GM23248 (cell line): ENCODE results near the gene FXYD3. TPM values are rescaled to one million over a fixed set of nuclear protein-coding genes. Genes with fewer than 3 reads are reported as not detected.

ENCODE experiments used
- DNase-seq: peaks from one replicate; pipeline ENCODE4 v3.0.0-alpha.2; 2015
- H2AFZ ChIP-seq: fragments of 200-600 bp; sonication (generic); 2 replicates; pipeline ENCODE4 v1.6.1; 2016; ENCODE audit warnings: antibody characterized with exemption
- H3F3A ChIP-seq: fragments of 200-600 bp; sonication (generic); 2 replicates; pipeline ENCODE4 v1.6.1; 2016; ENCODE audit warnings: mild to moderate bottlenecking, antibody characterized with exemption, mixed run types; ENCODE audit not compliant: insufficient read depth
- H3K27ac ChIP-seq: fragments of 200-600 bp; sonication (generic); 2 replicates; pipeline ENCODE4 v1.5.1; 2016; ENCODE audit warnings: mild to moderate bottlenecking
- H3K27me3 ChIP-seq: fragments of 200-600 bp; sonication (generic); replicated peaks from 2 replicates; pipeline ENCODE4 v1.6.1; 2016; ENCODE audit warnings: mild to moderate bottlenecking; ENCODE audit not compliant: insufficient read depth
- H3K36me3 ChIP-seq: fragments of 200-600 bp; sonication (generic); 2 replicates; pipeline ENCODE4 v1.6.1; 2016; ENCODE audit warnings: low read depth, mild to moderate bottlenecking
- H3K4me1 ChIP-seq: fragments of 200-600 bp; sonication (generic); 2 replicates; pipeline ENCODE4 v1.6.1; 2016; ENCODE audit warnings: mild to moderate bottlenecking; ENCODE audit not compliant: insufficient read depth
- H3K4me2 ChIP-seq: fragments of 200-600 bp; sonication (generic); one replicate; pipeline ENCODE4 v1.6.1; 2016; ENCODE audit warnings: mild to moderate bottlenecking; ENCODE audit not compliant: unreplicated experiment
- H3K4me3 ChIP-seq: fragments of 200-600 bp; sonication (generic); 2 replicates; pipeline ENCODE4 v1.5.1; 2016; ENCODE audit warnings: mild to moderate bottlenecking
- H3K79me2 ChIP-seq: fragments of 200-600 bp; sonication (generic); 2 replicates; pipeline ENCODE4 v1.6.1; 2016; ENCODE audit warnings: mild to moderate bottlenecking; ENCODE audit not compliant: insufficient read depth
- H3K9ac ChIP-seq: fragments of 200-600 bp; sonication (generic); 2 replicates; pipeline ENCODE4 v1.6.1; 2016; ENCODE audit warnings: mild to moderate bottlenecking
- H3K9me2 ChIP-seq: fragments of 200-600 bp; sonication (generic); 2 replicates; pipeline ENCODE4 v1.6.1; 2016; ENCODE audit warnings: mixed run types, mild to moderate bottlenecking, moderate library complexity; ENCODE audit not compliant: insufficient read depth
- H3K9me3 ChIP-seq: fragments of 200-600 bp; sonication (generic); one replicate; pipeline ENCODE4 v1.6.1; 2017; ENCODE audit warnings: low read depth
- H4K20me1 ChIP-seq: fragments of 200-600 bp; sonication (generic); 2 replicates; pipeline ENCODE4 v1.6.0; 2016; ENCODE audit not compliant: insufficient read depth
- EZH2 ChIP-seq: fragments of 200-600 bp; sonication (generic); IDR thresholded peaks from 2 replicates; pipeline ENCODE4 v1.6.1; 2018; ENCODE audit warnings: antibody characterized with exemption, mild to moderate bottlenecking; ENCODE audit not compliant: insufficient read depth, poor library complexity, severe bottlenecking
- EZH2phosphoT487 ChIP-seq: fragments of 200-600 bp; sonication (generic); IDR thresholded peaks from 2 replicates; pipeline ENCODE4 v1.6.1; 2018; ENCODE audit warnings: antibody characterized with exemption, moderate library complexity, mild to moderate bottlenecking, low read depth; ENCODE audit not compliant: insufficient read depth
- WGBS, 2 experiments: methylation state at CpG; one replicate each; pipeline ENCODE4 v1.1.6; 2015 to 2017; ENCODE audit warnings: low lambda C conversion rate in 2 of 2, low coverage in 1 of 2; ENCODE audit errors: missing lambda C conversion rate in 2 of 2; 5-methylcytosine and 5-hydroxymethylcytosine counted together
- in situ Hi-C: fragments of 300-500 bp; cut with MboI; formaldehyde crosslinking; loops from 2 replicates; pipeline ENCODE4 v1.15.0; 2020
- polyA plus RNA-seq: library from polyadenylated mRNA; unstranded; fragments of >200 nt; fragmentation: Nextera tagmentation; extraction: Ambion mirVana; gene quantifications from 2 replicates; pipeline ENCODE4 v1.2.1, GENCODE V29; 2016
- total RNA-seq: library from RNA; depleted of rRNA; stranded (reverse); fragments of >200 nt; shearing (Covaris generic); gene quantifications from 2 replicates; pipeline ENCODE4 v1.2.3, GENCODE V29; 2014

Gene FXYD3
- total and polyA plus RNA-seq, 2 experiments from 2014 or later = not detected

DNA sequence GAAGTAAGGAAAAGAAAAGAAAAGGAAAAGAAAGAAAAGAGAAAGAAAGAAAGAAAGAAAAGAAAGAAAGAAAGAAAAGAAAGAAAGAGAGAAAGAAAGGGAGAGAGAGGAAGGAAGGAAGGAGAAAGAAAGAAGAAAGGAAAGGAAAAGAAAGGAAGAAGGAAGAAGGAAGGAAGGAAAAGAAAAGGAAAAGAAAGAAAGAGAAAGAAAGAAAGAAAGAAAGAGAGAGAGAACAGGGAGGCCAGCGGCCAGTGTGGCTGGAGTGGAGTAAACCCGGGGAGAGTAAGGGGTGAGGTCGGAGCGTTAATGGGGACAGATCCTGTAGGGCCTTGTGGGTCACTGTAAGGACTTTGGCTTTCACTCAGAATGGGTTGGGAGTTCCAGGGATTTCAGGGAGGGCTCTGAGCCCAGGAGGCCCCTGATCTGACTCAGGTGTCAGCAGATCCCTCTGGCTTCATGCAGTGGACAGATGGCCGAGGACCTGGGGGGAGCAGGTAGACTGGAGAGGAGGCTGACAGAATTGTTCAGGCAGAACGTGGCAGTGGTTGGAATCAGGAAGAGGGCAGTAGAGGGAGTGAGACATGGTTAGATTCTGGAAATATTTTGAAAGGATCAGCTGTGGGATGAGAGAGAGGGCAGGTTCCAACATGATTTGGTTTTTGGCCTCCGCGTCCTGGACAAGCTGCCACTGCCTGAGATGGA is 19.8 kb upstream of the FXYD3 start:
- Histone ChIP-seq H2AFZ (no peak overlapping the region), H3K27me3 (no peaks in the 10 kb centered on the region), H3K4me3 (no peak overlapping the region), H3K27ac (no peak overlapping the region), H3K79me2 (no peaks in the 10 kb centered on the region), H3F3A (no peaks in the 10 kb centered on the region), H3K4me2 (no peak overlapping the region), H3K9me3 (no peaks in the 10 kb centered on the region), H3K9ac (no peak overlapping the region), H3K4me1 (0 out of 2 replicates have a peak, but pooled peaks cover under 1% of the 10 kb centered on the region), H3K36me3 (no peaks in the 10 kb centered on the region), H3K9me2 (no peaks in the 10 kb centered on the region), H4K20me1 (no peaks in the 10 kb centered on the region)
- in situ Hi-C loops = no loop called here
- WGBS, 2 experiments = 46 to 49% methylated on average over 8 of the region's 8 CpGs
- DNase-seq = no peak
- TF ChIP-seq EZH2 (no peak), EZH2phosphoT487 (no peak)

- Histone ChIP-seq H3K27ac (no peak overlapping the region), H3K27me3 (no peaks in the 10 kb centered on the region), H3F3A (no peaks in the 10 kb centered on the region), H4K20me1 (no peaks in the 10 kb centered on the region), H2AFZ (no peak overlapping the region), H3K4me1 (no peaks in the 10 kb centered on the region), H3K9me2 (no peaks in the 10 kb centered on the region), H3K9me3 (no peaks in the 10 kb centered on the region), H3K36me3 (no peaks in the 10 kb centered on the region), H3K9ac (no peak overlapping the region), H3K79me2 (no peaks in the 10 kb centered on the region), H3K4me2 (no peak overlapping the region), H3K4me3 (no peak overlapping the region)
- TF ChIP-seq EZH2phosphoT487 = no peak
- no peak for TF ChIP-seq EZH2
- in situ Hi-C loops = no loop called here
- 51 to 52% methylated on average over 24 to 28 of the region's 29 CpGs for WGBS, 2 experiments
- no peak for DNase-seq
Observed at GRCh38 chr19:35098413-35099049, 17.1 kb upstream of the FXYD3 start.

DNA sequence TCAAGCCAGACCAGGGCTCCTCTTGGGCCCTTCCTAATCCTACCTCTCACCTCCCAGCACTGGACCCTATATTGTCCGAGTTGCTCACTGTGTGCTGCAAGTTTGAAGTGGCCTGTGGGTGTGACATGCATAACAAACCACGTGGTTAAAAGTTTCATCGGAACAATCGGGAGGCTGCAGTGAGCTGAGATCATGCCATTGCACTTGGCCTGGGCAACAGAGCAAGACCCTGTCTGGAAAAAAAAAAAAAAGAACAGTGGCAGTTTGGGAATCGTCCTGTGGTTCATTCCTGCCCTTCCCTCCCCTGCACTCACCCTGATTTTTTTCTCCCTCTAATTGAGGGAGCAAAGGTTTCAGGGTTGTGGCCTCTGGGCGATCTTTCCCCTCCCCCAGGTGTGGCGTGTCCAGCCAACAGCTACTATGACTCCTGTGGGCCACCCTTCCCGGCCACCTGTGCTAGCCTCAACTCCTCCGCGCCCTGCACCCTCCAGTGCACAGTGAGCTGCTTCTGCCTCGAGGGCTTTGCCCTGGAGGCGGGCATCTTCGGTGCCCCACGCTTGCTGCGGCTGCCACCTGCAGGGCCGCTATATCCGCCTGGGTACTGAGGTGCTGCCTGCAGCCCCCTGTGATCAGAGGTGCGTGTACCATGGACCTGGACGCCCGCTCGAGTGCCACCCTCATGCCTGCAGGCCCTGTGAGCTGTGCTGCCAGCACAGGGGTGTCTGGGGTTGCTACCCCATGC is 16.3 kb upstream of the FXYD3 start:
- no peaks in the 10 kb centered on the region for H3K27me3 ChIP-seq
- in situ Hi-C loops = no loop called here
- no peak overlapping the region for H3K4me3 ChIP-seq
- DNase-seq = no peak
- H3K9me2 ChIP-seq = no peaks in the 10 kb centered on the region
- no peaks in the 10 kb centered on the region for H4K20me1 ChIP-seq
- 65 to 71% methylated on average over 21 of the region's 21 CpGs for WGBS, 2 experiments
- no peak overlapping the region for H3K9ac ChIP-seq
- H3K36me3 ChIP-seq = no peaks in the 10 kb centered on the region
- no peak overlapping the region for H3K4me2 ChIP-seq
- H3F3A ChIP-seq = no peaks in the 10 kb centered on the region
- no peaks in the 10 kb centered on the region for H3K9me3 ChIP-seq
- H2AFZ ChIP-seq = no peak overlapping the region
- H3K27ac ChIP-seq = no peak overlapping the region
- H3K4me1 ChIP-seq = no peaks in the 10 kb centered on the region
- no peak for TF ChIP-seq EZH2phosphoT487
- no peaks in the 10 kb centered on the region for H3K79me2 ChIP-seq

GRCh38 chr19:35099897-35100275 is 15.7 kb upstream of the FXYD3 start:
- Histone ChIP-seq H3K36me3 (no peaks in the 10 kb centered on the region), H3K4me2 (no peak overlapping the region), H3K4me3 (no peak overlapping the region), H3K79me2 (no peaks in the 10 kb centered on the region), H3K9me3 (no peaks in the 10 kb centered on the region), H2AFZ (no peak overlapping the region), H3K27ac (no peak overlapping the region), H4K20me1 (no peaks in the 10 kb centered on the region), H3F3A (no peaks in the 10 kb centered on the region), H3K4me1 (no peaks in the 10 kb centered on the region), H3K9me2 (no peaks in the 10 kb centered on the region), H3K9ac (no peak overlapping the region), H3K27me3 (no peaks in the 10 kb centered on the region)
- DNase-seq = no peak
- TF ChIP-seq EZH2 (no peak), EZH2phosphoT487 (no peak)
- in situ Hi-C loops = no loop called here
- WGBS, 2 experiments = 77 to 83% methylated on average over 13 of the region's 13 CpGs
